Chondrocyte (in vitro differentiated cells): Measurements from ENCODE around the gene B9D2. TPM values are rescaled to one million over a fixed set of nuclear protein-coding genes. Genes with fewer than 3 reads are reported as not detected.
A peak's percentile ranks its signal among the peaks of the same experiment; 100 is the strongest.
"Not testable (repeated sequence)": the region's sequence is repeated elsewhere in the genome, so short reads cannot be mapped to it uniquely, and the experiment has no call there.

Experiments
- DNase-seq: peaks from one replicate; pipeline ENCODE4 v3.0.0; 2021; ENCODE audit warnings: mixed read lengths, low spot score
- H3K27ac Mint-ChIP-seq: one replicate; pipeline ENCODE4 v1.8.0; 2021; ENCODE audit warnings: mild to moderate bottlenecking, moderate library complexity, mixed read lengths; ENCODE audit not compliant: unreplicated experiment
- H3K27me3 Mint-ChIP-seq: 2 replicates; pipeline ENCODE4 v1.8.0; 2021; ENCODE audit warnings: low read depth, mixed read lengths
- H3K36me3 Mint-ChIP-seq: 2 replicates; pipeline ENCODE4 v1.8.0; 2021; ENCODE audit warnings: low read depth, mixed read lengths
- H3K4me1 Mint-ChIP-seq: 2 replicates; pipeline ENCODE4 v1.8.0; 2021; ENCODE audit warnings: low read depth, mild to moderate bottlenecking, mixed read lengths
- H3K4me3 Mint-ChIP-seq: one replicate; pipeline ENCODE4 v1.8.0; 2021; ENCODE audit warnings: mild to moderate bottlenecking, moderate library complexity, mixed read lengths; ENCODE audit not compliant: unreplicated experiment
- H3K9me3 Mint-ChIP-seq: 2 replicates; pipeline ENCODE4 v1.8.0; 2021; ENCODE audit warnings: low read depth, mixed read lengths
- total RNA-seq: library from RNA; stranded (reverse); gene quantifications from 3 replicates; pipeline ENCODE4 v1.2.1, GENCODE V29; 2021
- TF ChIP-seq, protein P1 (sequence below): fragments of 200-600 bp; sonication (generic); IDR thresholded peaks from 2 replicates; pipeline ENCODE4 v1.5.0; 2021; ENCODE audit warnings: antibody characterized with exemption, mild to moderate bottlenecking, moderate library complexity

Gene B9D2
- total RNA-seq, 1 donor from 2014 or later: 2.0 TPM

DNA sequence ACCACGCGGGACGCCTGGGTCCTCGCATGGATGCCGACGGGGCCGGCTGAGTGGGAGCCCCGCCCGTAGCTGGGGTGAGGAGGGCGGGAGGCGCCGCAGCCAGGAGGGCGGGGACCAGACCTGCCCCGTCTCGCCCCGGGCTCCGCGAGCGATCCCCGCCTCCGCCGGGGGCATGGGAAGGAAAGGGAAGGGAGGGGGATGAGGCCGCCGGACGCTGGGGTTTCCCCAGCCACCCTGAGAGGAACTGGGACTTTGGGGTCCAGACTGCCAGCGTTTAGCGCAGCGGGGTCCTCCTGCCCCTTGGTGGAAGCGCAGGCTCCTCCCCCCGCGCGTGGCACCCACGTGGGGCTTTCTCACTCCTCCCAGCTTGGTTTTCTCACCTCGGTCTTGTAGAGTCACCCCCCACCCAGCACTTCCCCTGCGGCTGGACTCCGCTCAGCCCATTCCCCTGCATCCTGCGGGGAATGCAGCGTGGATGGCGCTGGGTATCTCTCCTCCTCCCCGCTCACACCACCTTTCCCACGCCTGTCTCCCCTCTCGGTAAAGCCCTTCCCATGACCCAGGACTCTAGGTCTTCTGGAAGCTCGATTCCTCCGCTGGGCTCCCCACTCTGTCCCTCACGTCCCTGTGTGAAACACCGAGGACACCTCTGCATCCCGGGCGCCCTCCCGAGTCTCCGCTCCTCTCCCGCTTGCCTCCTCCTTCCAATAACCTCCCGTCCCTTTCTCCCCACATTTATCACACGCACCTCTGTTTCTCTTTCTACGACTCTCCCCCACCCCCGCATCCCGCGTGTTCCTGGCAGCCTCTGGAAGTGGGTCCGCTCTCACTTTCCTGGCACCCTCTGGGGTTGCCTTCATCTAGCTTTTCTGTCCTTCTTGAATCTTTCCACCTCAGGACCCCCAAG, 12.4 kb downstream of the B9D2 start:
- no peak for DNase-seq
- Mint-ChIP-seq H3K4me3 (peak overlapping the region; percentile 98), H3K9me3 (no peaks in the 10 kb centered on the region), H3K4me1 (peaks cover 30% of the 10 kb centered on the region), H3K27me3 (no peaks in the 10 kb centered on the region), H3K36me3 (peaks cover 9% of the 10 kb centered on the region), H3K27ac (peak overlapping the region; percentile 95)
- TF ChIP-seq, protein P1, sequence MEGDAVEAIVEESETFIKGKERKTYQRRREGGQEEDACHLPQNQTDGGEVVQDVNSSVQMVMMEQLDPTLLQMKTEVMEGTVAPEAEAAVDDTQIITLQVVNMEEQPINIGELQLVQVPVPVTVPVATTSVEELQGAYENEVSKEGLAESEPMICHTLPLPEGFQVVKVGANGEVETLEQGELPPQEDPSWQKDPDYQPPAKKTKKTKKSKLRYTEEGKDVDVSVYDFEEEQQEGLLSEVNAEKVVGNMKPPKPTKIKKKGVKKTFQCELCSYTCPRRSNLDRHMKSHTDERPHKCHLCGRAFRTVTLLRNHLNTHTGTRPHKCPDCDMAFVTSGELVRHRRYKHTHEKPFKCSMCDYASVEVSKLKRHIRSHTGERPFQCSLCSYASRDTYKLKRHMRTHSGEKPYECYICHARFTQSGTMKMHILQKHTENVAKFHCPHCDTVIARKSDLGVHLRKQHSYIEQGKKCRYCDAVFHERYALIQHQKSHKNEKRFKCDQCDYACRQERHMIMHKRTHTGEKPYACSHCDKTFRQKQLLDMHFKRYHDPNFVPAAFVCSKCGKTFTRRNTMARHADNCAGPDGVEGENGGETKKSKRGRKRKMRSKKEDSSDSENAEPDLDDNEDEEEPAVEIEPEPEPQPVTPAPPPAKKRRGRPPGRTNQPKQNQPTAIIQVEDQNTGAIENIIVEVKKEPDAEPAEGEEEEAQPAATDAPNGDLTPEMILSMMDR: no peak

DNA sequence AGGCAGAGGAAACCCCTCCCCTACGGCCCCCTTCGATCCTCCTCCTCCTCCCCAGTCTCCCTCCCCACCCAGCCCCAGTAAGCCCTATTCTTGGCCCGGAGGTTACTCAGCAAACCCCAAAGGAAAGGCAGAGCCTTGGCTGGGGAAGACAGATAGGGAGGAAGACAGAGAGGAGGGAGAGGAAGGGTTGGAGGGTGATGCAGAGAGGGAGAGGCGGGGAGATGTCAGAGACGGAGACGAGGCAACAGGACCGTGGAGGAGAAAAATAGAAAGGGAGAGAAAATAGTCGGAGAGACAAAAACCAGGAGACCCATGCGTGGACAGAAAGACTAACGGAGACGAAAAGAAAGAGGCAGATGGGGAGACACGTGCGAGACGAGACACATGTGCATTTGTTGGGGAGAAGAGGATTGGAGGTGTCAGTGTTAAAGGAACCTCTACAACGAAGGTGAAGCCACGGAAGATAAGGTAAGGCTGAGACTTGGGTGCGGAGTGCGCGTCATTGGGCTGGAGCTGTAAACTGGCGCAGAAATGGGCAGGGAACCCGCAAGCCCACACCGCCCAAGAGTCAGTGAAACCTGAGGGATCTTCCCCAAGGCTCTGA, 13.1 kb downstream of the B9D2 start:
- no peaks in the 10 kb centered on the region for H3K9me3 Mint-ChIP-seq
- H3K36me3 Mint-ChIP-seq: peaks cover 13% of the 10 kb centered on the region
- peak overlapping the region; percentile 98 for H3K4me3 Mint-ChIP-seq
- peak overlapping the region; percentile 69 for H3K27ac Mint-ChIP-seq
- H3K27me3 Mint-ChIP-seq: no peaks in the 10 kb centered on the region
- peaks cover 30% of the 10 kb centered on the region for H3K4me1 Mint-ChIP-seq
- no peak for DNase-seq
- TF ChIP-seq, protein P1: no peak

DNA sequence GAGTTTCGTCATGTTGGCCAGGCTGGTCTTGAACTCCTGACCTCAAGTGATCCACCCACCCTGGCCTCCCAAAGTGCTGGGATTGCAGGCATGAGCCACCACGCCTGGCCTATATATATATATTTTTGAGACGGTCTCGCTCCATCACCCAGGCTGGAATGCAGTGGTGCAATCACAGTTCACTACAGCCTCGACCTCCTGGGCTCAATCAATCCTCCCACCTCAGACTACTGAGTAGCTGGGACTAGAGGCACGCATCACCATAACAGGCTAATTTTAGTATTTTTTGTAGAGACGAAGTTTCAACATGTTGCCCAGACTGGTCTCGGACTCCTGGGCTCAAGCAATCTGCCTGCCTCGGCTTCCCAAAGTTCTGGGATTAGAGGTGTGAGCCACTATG, 17.0 kb downstream of the B9D2 start:
- H3K27ac Mint-ChIP-seq, H3K4me3 Mint-ChIP-seq, DNase-seq, H3K9me3 Mint-ChIP-seq, H3K27me3 Mint-ChIP-seq: not testable (repeated sequence)
- Mint-ChIP-seq H3K36me3 (peaks cover 24% of the 10 kb centered on the region), H3K4me1 (peaks cover 27% of the 10 kb centered on the region)

DNA sequence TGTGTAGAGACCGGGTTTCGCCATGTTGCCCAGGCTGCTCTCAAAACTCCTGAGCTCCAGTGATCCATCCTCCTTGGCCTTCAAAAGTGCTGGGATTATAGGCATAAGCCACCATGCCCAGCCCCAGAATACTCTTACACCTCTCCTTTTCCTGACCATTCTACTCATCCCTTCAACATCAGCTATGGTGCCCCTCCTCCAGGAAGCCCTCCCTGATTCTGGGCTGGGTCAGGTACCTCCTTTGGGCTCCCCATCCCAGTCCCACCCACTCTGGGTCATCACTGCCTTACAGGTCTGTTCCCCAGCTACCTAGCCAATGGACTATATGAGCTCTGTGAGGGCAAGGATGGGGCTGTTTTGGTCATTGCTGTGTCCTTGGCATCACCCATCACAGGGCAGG, 19.8 kb downstream of the B9D2 start:
- Mint-ChIP-seq H3K9me3 (no peaks in the 10 kb centered on the region), H3K4me3 (no peak overlapping the region), H3K4me1 (peaks cover 12% of the 10 kb centered on the region), H3K36me3 (peaks cover 33% of the 10 kb centered on the region), H3K27me3 (no peaks in the 10 kb centered on the region), H3K27ac (no peak overlapping the region)
- no peak for DNase-seq
- TF ChIP-seq, protein P1: no peak

DNA sequence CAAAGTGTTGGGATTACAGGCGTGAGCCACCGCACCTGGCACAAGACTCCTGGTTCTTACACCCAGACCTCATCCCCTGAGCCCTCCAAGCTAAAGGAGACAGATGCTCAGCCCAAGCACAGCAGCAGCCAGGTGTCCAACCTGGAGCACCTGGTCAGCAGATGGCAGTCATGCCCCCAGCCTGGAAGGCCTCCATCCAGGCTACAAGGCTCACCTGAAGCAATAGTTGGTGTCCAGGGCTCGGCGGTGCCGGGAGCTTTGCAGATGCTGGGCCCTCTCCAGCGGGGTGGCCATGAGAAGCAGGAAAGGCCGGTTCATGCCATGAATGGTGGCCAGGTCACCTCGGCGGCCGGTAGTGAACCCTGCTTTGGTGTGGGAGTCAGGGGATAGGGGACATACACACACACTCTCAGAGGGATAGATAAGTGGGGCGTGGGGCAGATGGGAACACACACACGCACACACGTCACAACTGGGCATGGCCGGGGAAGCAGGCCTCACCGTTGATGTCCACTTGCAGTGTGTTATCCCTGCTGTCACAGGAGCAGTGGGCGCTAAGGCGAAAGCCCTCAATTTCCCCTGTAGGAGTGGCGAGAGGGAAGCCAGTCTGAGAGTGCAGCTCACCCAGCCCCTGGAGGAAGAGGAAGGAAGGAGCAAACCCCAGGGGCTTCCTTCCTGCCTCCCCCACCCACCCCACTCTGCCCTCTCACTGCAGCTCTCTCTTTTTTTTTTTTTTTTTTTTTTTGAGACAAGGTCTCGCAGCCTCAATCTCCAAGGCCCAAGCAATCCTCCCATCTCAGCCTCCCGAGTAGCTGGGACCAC, 22.1 kb downstream of the B9D2 start:
- Mint-ChIP-seq H3K27ac (no peak overlapping the region), H3K27me3 (no peaks in the 10 kb centered on the region), H3K4me1 (peaks cover 4% of the 10 kb centered on the region), H3K36me3 (peaks cover 33% of the 10 kb centered on the region), H3K9me3 (no peaks in the 10 kb centered on the region), H3K4me3 (no peak overlapping the region)
- DNase-seq: no peak
- TF ChIP-seq, protein P1: no peak
